ENCODE data around the gene ZNF304.

- TF ChIP-seq EZH2 (IDR thresholded peaks at IDR 0.05; ENCODE audit: low read length), result no peak
- no peak for TF ChIP-seq CTCF (optimal IDR thresholded peaks at IDR 0.05 in 1 of 3, IDR thresholded peaks at IDR 0.05 in 1 of 3, conservative IDR thresholded peaks at IDR 0.05 in 1 of 3; ENCODE audit: extremely low read depth in 1 of 3, insufficient read depth in 2 of 3, low read length in 3 of 3)
Observed at GRCh38 chr19:57342582-57342981, 8.5 kb upstream of the ZNF304 start.

All from keratinocyte (primary cell).